GM21360 (cell line): ENCODE data around the gene SLC9A9.

ENCODE experiments used
- ATAC-seq: cut with Tn5 transposase; IDR thresholded peaks from one replicate; pipeline ENCODE4 v1.9.1; 2021; ENCODE audit warnings: mild to moderate bottlenecking, moderate library complexity; ENCODE audit not compliant: unreplicated experiment

Gene SLC9A9

DNA sequence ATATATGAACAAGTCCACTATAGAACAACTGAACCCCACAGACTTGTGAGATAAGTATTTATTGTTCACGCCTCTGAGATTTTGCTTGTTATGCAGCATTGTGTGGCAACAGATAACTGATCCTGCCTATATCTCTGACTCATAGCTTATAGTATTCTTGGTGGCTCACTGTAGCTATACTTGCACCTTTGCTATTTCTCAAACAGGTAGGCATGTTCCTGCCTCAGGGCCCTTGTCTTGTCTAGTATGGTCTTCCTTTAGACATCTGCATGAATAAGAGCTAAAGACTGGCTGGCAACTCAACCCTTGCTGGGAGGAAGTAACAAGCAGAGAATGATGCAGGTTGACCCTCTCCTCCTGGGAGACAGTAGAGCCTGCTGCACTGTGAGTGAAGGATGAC, 472.6 kb downstream of the SLC9A9 start:
- ATAC-seq = no peak

DNA sequence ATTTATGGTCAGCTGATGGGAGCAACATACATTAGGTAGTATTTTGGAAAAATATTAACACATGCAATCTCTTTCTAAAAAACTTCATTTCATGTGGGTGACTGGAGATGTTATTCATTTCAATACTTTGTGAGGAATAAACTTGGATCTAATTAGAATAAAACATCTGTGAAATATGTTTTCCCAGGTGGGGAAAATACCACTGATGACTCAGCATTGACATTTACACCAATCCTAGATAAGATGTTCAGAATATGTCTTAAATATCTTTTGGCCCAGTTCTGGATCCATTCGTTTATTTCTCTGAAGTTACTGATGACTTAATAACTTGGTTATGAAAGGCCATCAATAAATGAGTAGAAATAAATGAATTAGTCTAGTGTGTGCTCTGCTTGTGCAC, 481.1 kb downstream of the SLC9A9 start:
- ATAC-seq = no peak

DNA sequence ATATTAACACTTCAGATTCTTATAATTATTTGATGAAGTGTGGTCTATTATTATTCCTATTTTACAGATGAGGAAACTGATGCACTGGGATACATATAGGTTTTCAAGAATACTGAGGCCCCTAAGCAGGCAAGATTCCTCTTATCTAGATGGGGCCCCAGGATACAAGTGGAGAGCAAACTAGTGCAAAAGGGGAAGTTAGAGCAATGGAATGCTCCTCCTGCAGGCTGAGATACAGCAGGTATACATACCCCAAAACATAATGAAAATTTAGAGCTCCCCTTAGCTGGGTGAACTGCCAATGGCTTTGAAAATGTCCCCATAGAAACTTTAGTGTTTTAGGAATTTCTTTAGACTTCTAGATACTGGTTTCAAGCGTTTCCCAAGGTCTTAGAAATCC, 481.6 kb downstream of the SLC9A9 start:
- ATAC-seq = no peak

DNA sequence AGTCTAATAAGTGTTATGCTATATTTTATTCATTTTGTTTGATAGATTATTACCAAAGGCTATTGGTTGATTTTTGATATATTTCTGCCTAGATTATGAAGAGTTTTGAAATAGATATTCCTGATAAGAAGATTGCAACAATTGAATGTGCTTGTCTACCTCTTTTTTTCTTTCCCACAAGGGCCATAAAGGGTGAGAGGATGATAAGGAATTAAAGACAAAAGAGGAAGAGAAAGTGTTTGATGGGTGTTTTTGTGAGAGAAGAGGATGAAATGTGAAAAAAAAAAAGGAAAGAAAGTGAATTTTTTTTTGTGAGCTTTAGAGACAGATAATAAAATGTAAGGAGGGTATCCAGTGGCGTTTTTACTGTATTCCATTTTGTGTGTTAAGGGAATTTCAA, 484.3 kb downstream of the SLC9A9 start:
- no peak for ATAC-seq

DNA sequence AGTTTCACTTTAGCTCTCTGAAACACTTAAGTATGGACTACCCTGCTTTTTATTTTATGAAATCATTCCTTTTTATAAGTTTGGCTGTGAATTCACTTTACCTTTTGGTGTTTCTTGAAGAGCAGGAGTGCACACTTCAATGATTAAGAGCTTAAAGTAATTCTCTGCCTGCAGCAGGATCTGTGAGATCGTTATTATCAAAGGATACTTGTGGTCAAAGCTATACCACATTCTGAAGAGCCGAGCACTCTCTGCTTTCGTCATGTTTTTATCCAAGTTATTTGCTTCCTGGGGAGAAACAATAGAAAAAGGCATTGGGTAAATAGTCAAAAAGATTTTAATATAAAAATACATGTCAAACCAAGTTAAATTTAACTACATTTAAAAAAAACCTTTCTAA, 485.0 kb downstream of the SLC9A9 start:
- ATAC-seq = no peak

DNA sequence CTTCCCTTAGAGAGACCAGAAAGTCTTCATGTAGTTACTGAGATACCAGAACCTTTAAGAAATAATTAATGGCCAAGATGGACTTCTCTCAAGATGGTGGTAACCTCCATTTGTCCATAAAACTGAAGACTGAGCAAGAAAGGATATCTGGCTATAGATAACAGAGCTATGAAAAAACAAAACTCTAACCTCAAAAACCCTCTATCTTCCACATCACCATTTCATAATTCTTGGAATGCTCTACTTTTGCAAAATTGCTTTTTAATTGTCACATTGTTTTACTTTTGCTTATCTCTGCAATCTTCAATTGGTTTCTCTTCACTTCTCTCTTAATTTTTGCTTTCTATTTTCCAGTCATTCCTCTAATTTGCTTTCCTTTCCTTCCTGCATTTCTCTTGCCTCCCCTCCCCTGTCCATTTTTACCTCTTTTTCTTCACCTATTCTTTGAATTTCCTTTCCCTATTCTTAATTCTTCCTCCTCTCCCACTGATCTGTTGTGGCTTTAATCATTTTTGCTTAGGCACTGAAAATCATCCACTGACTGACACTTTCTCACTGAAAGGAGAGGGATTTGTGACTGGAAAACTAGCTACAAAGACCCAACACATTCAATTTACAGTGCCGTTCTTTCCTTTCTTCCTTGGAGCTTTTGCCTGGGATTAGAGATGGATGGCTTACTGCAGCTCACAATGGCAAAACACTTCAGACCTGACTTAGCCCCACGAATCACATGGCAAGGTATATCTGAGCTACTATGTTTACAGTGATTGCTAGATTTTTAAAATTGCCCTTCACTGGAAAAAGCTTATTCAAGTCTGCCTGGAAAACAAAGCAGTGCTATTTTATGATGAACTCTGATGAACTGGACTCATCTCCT, 485.9 kb downstream of the SLC9A9 start:
- ATAC-seq = no peak

DNA sequence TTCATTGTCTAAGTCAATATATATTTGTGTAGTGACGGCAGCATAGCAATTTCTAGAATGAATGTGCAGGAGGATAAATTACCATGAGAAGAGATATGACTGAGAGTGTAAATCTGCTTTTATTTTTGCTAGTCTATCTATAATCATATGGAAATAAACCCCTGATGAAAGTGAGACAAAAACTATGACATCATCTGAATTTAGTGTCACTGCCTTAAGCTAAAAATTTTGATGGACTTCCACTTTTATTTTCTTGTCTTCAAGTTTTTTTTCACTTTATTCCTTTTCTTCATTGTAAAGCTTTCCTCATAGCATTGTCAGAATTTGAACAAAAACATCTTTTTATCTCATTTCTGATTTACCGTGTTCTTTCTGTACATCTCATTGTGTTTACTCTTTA, 486.7 kb downstream of the SLC9A9 start:
- no peak for ATAC-seq

DNA sequence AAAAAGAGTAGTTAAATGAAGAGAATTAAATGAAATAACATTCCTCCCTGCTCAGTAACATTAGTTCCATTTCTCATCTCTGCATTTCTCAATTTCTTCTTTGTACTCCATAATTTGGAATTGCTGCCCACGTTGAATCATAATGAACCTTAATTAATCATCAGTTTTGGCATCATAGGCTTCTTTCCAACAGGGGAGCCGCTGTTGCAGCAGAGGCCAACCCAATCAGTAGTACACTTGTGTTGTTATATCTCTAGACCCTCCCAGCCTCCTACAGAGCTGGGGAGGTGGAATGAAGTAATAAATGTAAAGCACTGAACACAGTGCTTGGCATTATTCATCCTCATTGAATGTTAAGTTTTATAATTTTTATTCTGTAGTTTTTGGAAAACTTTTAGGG, 488.0 kb downstream of the SLC9A9 start:
- no peak for ATAC-seq

DNA sequence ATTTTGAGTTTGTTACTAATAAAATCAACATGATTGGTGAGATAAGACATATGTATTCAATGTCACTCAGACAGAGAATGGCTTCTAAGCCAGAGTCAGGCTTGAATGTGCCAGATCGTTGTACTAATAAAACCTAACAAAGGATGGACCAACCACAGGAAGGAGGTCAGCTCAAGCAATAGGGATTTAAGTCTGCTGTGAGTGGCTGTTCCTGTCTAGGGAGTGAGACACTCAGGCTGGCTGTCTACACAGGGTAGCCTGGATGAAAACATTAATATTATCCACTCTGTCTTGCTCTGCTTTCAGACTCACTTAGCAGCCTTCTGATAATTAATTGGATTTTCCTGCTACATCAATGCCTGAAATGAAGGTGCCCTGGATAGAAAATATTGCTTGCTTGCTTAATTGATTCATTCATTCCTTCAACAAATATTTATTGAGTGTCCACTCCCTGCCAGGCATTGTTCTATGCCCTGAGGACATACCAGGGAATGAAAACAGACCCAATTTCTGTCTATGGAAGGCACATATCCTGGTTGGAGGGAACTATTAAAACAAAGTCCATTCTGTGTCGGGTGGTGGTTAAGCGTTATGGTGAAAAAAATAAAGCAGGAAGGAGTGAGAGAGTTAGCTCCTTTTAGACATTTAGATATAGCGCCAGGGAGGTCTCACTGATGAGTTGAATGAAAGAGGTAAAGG, 489.3 kb downstream of the SLC9A9 start:
- ATAC-seq = no peak

DNA sequence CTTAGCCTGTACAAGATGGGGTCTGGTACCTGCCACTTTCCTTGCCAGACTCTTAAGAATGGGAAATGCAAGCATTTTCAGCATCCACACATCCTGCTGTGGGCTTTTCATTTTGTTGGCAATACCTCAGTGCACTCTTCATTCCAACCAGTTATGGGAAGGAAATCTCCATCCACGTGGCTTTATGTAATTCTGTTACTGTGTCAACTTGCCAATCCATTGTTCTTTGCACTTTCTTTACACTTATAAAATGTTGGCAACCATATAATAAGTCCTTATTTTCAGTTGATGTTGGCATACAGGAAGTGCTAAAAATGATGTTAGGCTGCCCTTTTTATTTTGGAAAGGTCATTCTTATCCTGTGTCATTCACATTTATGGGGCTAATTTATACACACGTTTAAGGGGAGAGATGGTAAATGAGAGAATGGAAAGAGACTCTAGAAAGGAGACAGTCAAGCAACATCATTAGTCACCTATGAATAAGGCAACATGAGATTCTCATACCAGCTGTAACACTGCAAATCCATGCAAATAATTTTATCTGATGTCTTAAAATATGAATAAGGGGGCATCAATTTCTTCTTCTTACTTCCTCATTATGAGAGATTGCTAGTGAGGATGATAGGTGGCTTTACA, 490.0 kb downstream of the SLC9A9 start:
- ATAC-seq = no peak

DNA sequence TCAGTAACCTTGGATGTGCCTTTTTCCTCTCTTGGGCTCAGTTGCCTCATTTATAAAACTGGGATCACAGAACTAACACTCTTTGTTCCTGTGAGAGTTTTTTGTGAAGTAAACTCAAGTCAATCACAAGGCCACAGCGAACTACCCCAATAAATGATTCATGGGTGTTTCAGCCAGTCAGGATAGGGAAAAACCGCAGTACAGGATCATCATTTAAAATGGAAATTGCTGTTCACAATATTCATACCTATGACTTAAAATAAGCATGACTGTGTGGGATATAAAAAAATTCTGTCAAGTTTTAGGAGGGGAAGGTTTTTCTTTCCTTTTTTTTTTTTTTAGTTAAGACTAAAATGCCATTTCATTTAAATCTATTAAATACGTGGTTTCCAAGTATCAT, 490.6 kb downstream of the SLC9A9 start:
- no peak for ATAC-seq

DNA sequence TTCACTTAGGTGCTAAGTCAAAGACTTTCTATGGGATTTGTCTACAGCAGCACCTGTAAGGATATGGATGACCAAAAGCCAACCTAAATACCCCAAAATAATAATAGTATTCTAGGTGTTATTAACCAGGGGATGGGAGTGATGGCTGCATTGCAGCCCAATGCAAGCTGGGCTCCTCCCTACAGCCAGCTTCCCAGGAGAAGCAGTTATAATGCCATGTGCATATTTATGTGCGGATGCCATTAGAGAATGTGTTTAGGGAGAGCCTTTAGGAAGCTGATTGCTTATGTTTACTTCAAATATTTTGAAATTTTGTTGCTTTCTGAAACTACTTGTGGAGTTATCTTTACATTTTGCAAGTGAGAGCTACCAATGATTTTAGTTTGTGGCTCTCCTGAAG, 491.4 kb downstream of the SLC9A9 start:
- no peak for ATAC-seq

DNA sequence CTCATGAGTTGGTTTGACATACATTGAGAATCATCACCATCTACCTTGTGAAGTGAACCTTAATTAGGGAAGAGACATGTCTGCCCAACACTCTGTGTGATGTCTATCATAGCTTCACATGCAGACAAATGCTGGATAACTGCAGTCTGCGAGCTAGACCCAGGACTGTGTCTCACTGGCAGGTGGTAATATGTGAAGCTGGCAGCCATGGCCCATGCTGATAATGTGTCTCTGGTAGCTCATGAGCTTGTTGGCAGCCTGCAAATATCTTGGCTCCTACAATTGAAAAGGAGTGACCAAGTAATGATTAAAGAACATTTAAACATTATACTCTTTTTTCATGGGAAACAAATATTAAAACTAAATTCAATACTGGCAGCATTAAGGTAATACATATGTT, 493.9 kb downstream of the SLC9A9 start:
- ATAC-seq = no peak

DNA sequence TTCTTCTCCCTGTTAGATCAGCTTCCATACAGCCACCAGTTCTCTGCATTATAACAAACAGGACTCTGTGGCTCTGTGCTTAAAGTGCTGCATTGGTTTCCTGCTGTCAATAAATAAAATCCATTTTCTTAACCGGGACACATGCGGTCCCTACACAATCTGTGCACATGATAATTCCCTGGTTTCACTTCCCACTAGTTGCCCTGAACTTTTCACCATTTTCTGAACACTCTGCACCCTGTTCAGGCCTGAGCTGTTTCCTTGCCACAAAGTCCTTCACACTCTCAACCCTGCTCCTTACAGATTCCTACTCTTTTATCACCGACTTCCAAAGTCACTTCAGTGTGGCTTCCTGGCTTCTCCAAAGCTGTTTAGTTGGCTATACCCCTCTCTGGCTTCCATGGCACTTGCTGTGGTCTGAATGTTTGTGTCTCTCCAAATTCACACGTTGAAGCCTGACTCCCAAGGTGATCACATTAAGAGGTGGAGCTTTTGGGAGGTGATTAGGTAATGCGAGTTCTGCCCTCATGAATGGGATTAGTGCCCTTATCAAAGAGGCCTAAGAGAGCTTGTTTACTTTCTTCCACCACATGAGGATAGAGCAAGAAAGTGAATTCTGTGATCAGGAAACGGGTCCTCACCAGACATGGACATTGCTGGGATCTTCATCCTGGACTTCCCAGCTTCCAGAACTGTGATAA, 495.3 kb downstream of the SLC9A9 start:
- ATAC-seq = no peak

DNA sequence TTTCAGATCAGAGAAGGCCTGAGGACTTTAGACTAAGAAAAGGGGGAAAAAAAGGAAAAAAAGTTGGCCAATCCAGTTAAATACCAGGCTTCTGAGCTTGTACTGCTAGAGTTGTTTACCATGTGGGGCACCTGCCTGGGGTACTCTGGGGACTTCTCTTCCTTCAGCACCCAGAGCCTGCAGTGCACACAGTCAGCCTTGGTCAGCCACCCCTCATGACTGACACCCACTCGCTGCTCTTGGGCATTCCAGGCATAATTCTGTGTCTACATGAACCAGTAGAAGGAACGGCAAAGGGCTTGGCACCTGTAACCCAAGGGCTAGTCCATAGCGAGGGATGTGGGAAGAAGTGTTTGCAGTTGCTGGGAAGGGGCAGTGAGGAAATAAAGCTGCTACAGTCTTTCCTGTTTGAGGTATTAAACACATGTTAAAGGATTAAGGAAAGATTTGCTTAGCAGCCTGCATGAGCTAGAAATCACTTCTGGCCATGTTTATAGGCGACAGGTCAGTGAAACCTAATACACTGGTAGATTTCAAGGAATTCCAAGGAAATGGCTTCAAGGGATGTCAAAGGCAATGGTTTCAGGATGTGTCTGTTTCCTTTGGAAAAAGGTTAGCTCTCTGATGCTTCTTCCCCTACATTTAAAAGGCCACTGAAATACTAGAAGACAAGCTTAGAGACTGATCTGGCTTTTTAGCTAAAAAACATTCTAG, 496.2 kb downstream of the SLC9A9 start:
- no peak for ATAC-seq

DNA sequence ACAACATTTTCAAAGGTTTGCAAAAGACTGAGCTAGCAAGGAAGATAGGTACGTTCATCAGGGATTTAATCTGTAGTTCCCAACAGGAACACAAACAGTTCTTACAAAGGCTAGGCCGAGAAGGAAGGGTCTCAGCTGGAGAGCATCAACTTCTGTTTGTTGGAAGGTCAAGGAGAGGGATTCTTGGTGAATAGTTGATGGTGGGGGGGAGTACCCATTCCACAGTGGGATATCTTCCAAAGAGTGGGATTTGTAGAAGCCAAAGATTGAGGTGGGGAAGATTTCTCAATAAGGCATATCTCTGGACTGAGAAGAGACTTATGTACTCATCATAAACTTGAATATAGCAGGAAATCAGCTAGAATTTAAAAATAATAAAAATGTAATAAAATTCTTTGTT, 496.9 kb downstream of the SLC9A9 start:
- ATAC-seq = no peak

DNA sequence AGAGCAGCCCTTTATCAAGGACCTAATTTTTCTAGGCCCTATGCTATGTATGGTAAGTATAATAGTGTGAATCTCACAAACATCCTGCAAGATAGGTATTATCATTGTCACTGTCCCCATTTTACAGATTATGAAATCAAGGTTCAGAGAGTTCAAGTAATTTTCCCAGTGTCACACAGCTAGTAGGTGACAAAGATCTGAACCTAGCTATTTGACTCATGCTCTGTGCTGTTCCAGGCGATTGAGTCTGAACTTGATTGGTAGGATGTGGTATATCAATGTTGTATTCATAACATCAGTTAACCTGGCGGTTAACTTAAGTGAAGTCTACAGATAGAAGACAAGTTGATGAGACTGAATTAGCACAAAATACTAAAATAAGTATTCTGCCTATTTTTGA, 498.8 kb downstream of the SLC9A9 start:
- no peak for ATAC-seq

DNA sequence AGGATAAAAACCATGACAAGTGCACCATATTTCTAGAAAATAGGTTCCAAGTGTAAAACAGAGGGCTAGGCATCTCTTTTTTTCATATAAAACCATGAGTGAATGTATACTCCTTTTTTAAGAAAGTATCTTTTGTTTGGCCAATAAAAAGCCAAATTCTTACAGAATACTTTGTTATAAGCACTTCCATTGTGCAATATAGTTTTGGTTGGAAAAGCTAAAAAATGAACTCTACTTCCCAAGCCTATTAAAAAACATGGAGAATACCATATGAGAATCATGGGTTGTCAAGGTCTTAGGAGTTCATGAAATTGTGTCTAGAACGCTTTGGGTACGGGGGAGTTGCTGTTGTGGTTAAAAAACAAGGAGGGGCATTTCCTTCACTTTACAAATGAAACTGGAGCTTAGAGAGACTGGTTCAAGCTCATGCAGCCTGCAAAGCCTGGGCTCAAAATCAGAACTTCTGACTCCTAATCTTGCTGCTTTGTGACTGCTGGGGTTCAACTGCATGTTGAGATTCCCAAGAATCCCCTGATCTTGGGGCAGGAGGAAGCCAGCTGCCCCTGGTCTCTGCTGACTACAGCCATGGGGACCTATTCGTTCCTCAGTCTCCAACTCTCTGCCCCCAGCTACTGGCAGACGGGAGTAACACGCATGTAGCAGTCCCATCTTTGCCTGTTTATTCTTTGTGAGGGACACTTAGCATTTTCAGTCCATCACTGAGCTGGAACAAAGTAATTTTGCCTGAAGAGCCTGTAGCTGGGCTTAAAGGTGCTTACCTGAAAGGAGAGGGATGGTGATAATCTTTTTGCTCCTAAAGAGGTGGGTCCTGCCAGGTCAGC, 499.6 kb downstream of the SLC9A9 start:
- ATAC-seq = no peak

DNA sequence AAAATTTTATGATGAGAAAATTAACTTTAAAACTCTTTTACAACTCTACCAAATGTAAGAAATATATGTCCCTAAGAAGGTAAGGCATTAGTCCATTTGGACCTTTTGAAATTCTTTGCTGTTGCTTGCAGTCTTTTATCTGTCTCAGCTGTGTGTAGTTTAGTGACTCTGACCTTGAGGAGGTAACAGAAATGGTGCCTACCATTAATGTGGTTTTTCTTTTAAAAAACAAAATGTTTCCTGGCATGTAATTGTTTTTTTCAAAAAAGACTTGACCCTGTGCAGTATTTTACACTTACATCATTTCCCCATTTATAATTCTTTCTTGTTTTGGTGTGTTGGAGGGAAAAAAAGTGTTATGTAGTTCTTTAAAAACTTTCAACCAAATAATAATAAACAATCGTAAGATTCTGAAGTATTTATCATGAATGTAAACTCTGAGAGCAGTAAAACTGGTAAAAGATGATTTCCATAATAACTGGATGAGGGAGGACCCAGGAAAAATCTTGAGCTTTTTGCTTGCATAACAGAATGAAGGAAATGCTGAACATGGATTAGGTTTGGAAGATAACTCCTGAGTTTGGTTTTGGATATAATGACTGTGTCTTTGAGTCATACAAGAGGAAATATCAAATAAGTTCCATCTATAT, 503.6 kb downstream of the SLC9A9 start:
- ATAC-seq = no peak
